GM21390 (cell line): Measurements from ENCODE around the gene VWA1.
A peak's percentile ranks its signal among the peaks of the same experiment; 100 is the strongest.
"Not testable (repeated sequence)": the region's sequence is repeated elsewhere in the genome, so short reads cannot be mapped to it uniquely, and the experiment has no call there.

Source experiments
- ATAC-seq: cut with Tn5 transposase; IDR thresholded peaks from one replicate; pipeline ENCODE4 v1.9.1; 2021; ENCODE audit not compliant: unreplicated experiment

VWA1 gene

DNA sequence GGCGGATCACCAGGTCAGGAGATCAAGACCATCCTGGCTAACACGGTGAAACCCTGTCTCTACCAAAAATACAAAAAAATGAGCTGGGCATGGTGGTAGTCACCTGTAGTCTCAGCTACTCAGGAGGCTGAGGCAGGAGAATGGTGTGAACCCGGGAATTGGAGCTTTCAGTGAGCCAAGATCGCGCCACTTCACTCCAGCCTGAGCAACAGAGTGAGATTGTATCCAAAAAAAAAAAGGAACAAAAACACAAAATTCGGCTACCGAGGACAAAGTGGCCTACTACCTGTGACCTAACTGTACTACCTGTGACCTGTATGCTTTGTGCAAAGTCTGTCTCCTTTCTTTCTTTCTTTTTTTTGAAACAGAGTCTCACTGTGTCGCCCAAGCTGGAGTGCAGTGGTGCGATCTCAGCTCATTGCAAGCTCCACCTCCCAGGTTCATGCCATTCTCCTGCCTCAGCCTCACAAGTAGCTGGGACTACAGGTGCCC, 32.5 kb upstream of the VWA1 start:
- ATAC-seq, result not testable (repeated sequence)

DNA sequence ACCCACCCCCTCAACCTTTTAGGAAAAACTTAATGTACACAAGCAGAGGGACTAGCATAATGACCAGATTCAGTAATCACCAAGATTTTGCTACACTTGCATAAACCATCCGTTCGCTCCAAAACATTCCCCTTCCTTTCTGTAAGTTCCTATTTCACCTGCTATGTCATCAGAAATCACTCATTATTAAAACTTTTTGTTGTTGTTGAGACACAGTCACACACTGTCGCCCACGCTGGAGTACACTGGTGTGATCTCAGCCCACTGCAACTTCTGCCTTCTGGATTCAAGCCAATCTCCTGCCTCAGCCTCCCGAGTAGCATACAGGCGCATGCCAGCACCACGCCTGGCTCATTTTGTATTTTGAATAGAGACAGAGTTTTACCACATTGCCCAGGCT, 31.8 kb upstream of the VWA1 start:
- no peak for ATAC-seq

DNA sequence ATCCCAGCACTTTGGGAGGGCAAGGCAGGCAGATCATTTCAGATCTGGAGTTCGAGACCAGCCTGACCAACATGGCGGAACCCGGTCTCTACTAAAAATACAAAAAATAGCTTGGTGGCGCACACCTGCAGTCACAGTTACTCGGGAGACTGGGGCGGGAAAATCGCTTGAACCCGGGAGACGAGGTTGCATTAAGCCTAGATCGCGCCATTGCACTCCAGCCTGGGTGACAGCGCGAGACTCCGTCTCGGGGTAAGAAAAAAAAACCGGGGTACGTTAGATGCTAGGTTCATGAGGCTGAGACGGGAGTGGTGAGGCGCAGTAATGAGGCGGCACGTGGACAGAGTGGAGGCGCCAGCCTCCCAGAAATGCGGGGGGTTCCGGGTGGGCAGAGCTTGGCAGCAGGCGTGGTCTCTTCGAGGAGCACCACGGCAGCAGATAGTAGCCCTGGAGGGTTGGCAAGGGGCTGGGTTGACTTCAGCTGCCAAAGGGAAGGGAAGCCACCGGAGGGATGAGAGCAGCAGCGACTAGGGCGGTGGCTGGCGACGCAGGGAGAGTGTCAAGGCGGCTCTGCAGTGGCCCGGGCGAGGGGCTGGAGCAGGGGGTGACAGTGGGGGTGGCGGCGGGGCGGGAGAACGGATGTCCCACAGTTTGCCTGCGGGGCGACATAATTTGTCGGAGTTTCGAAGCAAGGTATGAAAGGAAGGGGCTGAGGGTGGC, 29.2 kb upstream of the VWA1 start:
- ATAC-seq, result no peak

DNA sequence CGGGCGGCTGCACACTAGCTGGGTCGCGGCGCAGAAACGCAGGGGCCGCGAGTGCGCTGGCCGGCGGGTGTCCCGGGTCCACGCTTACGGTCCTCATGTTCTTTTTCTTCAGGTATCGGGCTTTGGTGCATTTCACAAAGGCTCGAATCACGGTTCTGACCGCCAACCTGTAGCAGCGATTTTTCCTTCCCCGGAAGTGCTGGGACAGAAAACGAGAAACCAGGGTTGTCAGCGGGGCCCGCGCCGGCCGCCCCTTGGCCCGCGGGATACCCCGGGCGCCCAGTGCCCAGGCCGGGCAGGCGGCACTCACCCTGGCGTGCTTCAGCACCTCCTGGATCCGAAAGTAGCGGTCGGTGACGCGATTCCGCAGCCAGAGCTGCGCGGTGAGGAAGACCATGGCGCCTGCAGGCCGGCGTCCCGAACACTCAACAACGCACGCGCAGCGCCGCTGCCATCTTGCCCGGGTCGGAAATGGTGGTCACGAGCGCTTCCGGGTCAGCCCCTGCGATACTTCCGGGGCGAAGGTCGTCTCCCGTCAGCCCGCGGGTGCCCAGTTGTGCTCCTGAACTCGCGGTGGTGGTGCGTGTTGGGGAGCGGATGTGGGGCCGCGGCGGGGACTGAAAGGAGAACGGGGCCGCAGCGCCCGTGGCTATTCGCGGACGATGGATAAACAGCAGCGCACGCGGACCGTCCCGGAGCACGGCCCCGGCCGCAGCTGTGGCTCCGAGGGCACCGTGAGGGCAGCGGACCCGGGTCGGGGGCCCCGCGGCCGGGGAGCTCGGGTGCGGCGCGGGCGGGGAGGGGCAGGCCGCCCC, 28.5 kb upstream of the VWA1 start, which contains the start of gene MRPL20:
TSS of gene MRPL20 (minus strand) at position 473 of the 815 bp plus-strand sequence. CDS start at position 397, 76 bp downstream.
- ATAC-seq, result peak; percentile 92

DNA sequence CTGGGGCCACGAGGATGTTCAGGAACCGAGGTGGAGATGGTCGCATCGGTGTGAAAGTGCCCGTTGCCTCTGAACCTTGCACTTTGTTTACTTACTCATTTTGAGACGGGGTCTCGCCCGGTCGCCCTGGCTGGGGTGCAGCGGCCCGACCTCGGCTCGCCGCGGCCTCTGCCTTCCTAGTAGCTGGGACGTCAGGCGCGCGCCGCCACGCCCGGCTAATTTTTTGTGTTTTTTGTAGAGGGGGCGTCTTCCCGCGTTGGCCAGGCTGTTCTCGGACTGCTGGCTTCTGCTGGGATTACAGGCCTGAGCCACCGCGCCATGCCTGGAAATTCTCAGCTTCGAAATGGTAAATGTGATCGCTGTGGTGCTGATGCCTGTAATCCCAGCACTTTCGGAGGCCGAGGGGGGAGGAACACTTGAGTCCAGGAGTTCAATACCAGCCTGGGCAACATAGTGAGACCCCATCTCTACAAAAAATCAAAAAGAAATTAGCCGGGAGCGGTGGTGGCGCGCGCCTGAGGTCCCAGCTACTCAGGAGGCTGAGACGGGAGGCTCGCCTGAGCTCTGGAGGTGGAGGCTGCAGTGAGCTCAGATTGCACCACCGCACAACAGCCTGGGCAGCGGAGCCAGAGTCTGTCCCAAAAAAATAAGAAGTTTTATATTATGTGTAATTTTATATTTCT, 27.7 kb upstream of the VWA1 start:
- peak; percentile 20 for ATAC-seq

DNA sequence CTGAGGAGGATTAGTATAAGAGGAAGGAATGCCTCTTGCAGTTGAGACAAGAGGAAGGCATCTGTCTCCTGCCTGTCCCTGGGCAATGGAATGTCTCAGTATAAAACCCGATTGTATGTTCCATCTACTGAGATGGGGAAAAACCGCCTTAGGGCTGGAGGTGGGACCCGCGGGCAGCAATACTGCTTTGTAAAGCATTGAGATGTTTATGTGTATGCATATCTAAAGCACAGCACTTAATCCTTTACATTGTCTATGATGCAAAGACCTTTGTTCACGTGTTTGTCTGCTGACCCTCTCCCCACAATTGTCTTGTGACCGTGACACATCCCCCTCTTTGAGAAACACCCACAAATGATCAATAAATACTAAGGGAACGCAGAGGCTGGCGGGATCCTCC, 25.3 kb upstream of the VWA1 start:
- not testable (repeated sequence) for ATAC-seq

DNA sequence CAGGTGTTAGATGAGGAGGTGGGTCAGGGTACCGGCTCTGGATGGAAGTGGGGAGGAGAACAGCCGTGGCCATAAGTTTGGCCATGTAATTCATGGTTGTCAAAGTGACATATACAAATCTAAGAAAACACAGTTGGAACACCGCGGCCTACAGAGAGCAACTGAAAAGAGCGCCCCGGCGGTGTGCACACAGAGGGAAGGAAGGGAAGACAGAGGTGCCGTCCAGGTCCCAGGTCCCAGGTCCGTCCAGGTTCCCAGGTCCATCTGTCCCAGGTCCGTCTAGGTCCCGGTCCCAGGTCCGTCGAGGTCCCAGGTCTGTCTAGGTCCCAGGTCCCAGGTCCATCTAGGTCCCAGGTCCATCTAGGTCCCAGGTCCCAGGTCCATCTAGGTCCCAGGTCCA, 23.9 kb upstream of the VWA1 start:
- ATAC-seq, result no peak

DNA sequence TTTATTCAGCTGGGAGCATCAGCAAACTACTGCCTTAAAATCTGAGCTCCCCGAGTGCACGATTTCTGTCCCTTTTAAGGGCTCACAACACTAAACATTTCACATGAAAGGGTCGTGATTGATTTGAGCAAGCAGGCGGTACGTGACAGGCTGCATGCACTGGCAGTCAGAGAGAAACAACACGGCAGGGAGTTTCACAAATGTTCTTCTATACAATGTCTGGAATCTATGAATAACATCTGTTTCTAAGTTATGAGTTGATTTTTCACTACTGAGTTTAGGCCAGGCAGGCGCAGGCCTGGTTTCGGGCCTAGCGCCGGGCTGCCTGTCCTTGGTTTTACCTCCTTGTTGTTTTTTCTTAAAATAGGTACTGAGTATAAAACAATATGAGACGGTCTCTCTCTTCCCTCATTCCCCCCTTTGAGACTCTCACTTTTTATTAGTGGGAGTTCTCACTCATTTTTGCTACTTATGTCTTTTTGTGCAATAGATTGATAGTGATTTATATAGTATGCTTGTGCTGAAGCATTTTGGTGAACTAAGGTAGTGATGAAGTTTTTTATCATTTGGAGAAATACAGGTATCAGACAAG, 23.1 kb upstream of the VWA1 start:
- ATAC-seq, result not testable (repeated sequence)

DNA sequence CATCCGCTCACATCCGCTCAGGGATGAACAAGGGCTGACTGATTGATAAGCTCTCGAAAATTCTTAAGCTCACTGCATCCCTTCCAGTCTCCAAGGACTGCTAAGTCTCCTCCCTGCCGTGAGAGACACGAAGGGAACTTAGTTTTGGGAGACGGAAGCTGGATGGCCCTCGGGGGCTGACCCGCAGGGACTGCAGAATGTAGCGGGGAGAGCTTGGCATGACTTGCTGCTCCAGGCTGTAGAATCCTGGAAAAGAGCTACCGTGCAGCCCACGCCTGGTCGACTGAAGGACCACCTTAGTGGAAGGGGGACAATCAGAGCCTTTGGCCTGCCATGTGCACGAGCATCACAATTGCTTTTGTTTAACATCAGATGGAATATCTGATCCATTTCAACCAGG, 19.7 kb upstream of the VWA1 start:
- no peak for ATAC-seq

DNA sequence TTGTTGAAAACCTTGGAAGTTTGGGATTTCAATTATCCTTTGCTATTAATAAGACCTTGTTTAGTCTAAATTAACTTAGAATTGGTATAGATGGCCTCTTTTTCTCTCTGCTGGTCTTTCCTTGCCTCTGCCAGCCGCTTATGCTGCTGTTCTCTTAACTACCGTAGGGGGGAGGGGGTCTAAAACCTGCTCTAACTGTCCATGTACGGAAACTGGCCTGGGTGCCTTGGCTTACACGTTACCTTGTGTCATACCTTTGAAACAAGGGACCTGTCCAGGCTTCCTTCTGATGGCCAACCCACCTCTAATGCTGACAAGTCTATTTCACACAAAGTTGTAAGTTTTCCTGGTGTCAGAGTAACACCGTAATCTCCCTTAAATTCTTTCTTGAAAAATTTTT, 18.1 kb upstream of the VWA1 start:
- ATAC-seq, result not testable (repeated sequence)

DNA sequence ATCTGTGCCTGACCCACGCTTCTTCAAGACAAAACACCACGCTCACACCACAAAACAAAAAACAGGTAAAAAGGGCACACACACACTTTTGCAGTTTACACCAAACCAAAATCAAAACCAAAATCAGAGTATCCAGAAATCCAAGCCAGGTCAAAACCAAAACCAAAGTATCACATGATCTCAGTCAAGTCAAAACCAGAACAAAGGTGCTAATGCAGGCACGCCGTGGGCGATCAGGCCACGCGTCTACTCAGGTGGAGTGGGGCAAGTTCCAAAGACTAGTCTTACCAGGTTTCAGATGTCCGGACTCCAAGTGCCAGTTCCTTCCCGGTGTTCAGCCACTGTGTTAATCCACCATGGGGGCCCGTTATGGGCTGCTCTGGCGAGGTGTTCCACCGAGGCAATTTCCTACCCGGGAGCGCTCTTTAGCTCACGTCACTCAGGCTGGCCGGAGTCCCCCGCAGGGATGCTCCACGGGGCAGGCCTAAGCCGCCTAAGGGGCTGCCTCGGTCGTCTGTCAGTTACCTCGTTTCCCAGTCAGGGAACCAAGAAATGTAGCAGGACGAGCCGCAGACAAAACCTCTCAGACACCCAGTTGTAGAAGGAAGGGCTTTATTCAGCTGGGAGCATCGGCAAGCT, 17.5 kb upstream of the VWA1 start:
- ATAC-seq, result not testable (repeated sequence)

DNA sequence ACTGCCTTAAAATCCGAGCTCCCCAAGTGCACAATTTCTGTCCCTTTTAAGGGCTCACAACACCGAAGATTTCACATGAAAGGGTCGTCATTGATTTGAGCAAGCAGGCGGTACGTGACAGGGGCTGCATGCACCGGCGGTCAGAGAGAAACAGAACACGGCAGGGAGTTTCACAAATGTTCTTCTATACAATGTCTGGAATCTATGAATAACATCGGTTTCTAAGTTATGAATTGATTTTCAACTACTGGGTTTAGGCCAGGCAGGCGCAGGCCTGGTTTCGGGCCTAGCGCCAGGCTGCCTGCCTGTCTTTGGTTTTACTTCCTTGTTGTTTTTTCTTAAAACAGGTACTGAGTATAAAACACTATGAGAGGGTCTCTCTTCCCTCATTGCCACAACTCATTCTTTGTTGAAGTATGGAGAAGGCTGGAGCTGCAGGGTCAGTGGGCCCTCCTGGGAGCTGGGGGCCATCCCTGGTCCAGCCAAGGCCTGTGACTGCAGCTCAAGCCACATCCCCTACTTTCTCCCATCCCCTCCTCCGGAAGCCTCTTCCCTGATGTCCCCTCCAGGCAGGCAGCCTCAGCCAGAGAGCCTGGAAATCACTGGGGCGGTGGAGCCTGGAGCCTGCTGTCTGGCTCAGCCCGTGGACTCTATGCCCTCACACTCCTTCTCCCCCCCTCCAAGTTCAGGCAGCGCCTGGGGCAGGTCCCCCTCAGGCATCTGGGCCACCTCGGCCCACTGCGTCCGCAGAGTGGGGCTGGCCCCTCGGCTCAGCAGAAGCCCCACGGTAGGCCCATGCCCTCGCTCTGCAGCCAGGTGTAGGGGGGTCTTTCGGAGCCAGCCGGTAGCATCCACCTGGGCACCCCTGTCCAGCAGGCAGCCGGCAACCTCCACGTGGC, 16.8 kb upstream of the VWA1 start:
- no peak for ATAC-seq

DNA sequence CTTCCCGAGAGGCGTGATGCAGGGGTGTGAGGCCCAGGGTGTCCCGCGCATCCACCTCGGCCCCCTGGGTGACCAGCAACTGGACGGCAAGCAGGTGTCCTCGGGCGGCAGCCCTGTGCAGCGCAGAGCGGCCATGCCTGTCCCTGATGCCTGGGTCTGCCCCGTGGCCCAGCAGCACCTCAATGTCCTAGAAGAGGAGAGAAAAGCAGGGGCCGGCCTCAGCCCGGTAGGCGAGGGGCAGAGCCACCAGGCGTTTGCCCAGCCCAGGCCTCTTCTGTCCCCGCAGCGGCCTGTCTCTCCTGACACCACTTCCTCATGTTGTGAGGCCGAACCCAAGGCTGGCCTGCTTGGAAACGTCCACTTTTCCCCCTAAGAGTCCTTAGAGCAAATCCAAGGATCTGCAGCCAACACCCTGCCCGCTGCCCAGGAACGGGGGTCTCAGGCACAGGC, 16.1 kb upstream of the VWA1 start:
- ATAC-seq, result no peak

DNA sequence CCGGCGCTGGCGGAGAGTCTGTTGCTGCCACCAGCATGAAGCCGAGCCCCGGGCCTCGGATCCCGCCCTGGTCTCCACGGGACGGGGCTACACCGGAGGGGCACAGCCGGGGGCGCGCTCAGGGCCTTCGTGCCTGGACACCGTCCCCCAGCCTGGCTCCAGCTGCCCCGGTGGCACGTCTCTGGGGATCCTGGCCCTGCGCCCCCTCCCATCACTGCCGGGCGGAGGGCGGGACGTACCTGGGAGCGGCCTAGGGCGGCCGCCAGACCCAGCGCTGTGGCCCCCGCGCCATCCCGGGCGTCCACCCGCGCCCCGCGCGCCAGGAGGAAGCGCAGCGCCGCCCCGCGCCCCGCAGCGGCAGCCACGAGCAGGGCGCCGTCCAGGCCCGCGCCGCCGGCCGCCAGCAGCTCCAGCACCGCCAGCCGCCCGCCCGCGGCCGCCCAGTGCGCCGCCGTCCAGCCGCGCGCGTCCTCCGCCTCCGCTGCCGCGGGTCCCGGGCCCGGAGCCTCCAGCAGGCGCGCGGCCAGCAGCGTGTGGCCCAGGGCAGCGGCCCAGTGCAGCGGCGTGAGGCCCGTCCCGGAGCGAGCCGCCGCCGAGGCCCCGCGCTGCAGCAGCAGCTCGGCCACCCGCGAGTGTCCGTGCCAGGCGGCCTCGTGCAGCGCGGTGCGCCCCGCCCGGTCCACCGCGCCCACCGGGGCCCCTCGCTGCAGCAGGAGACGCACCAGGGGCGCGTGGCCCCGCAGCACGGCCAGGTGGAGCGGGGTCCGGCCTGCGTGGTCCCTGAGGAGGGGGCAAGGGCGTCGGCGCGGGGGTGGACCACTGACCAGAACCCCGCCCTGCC, 15.5 kb upstream of the VWA1 start:
- no peak for ATAC-seq

DNA sequence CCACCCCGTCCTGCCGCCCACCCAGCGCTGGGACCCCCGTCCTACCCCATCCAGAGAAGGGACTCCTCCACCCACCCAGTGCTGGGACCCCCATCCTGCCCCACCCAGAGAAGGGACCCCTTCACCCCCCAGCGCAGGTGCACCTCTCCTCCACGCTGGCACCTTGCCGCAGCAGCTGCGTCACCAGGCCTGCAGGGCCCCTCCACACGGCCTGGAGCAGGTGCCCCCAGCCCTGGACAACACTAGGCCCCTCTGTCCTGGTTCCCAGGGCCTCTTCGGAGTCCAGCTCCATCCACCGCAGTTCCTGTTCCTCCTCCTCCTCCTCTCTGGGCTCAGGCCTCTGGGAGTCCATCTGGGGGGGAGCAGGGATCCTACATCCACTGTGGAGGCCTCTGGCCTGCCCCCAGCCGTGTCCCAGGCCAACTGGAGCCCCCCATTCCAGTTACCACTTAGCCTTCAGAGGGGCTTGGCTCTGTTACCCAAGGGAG, 14.8 kb upstream of the VWA1 start:
- no peak for ATAC-seq

DNA sequence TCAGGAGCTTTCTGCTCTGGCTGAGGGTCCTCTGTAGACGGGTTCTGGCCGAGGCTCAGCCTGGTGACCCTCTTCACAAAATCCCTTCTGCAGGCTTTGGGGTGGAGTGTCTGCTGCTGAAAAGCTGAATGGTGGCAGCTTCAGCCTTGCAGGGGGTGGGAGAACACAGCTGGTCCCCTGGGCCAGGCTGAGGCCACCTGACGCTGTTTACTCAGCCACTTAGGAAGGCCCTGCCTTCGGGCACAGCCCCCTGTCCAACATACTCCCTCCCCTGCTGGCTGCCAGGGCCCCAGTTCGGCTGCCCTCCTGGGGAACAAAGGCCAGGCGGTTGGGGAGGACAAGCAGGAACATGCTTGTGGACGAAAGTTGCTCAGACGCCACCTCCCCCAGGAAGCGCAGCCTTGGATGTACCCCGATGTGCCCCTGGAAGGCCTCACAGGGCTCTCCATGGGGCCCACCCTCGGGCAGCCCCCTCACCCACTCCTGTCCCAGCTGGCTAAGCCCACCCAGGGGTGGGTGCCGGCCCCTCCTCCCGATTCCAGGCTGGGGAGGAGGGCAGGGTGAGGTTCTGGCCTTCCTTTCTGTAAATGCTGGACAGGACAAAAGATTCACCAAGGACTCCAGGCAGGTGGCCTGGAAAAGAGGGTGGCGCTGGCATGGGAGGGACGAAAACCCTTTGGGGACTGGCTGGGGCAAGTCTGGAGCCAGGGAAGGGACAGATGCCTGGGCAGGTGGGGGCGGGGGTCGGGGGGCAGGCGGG, 14.2 kb upstream of the VWA1 start, which contains the start of gene ANKRD65:
TSS of gene ANKRD65 (minus strand) at position 130 of the 760 bp plus-strand sequence. CDS start 271 bp downstream, outside the sequence.
- no peak for ATAC-seq

DNA sequence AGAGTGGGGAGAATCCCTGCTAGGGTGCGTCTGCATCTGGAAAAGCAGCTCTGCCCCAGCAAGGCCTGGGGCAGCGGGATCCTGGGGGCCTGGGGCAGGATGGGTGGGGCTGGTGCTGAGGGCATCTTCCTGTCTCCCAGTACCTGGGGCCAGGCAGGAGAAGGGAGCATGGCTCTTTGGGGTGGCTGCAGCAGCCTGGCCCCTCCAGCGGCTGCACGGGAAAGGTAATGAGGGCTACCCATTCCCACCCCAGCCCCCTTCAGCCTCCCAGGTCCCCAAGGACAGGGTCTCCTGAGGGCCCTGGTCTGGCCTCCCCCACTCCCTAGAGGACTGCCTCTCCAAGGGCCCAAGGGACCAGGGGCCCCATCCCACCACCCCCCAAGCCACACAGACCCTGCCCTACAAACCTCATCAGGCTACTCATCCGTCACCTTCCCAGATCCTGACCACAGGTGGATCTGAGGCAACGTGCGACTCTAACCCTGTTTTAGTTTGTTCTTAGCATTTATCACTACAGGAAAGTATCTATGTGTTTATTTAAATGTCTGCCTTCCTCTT, 13.5 kb upstream of the VWA1 start:
- no peak for ATAC-seq
